GM19239 (cell line): Measurements from ENCODE around the gene BTBD2.
"Not testable (repeated sequence)": the region's sequence is repeated elsewhere in the genome, so short reads cannot be mapped to it uniquely, and the experiment has no call there.

Source experiments
- DNase-seq: peaks from one replicate; pipeline ENCODE4 v3.0.0; 2011; ENCODE audit warnings: low spot score; ENCODE audit not compliant: insufficient read length
- FAIRE-seq: peaks from 2 replicates; lab custom pipeline; 2011; peaks lifted over from hg19 to GRCh38; lab: Jason Lieb, UNC

The BTBD2 gene

DNA sequence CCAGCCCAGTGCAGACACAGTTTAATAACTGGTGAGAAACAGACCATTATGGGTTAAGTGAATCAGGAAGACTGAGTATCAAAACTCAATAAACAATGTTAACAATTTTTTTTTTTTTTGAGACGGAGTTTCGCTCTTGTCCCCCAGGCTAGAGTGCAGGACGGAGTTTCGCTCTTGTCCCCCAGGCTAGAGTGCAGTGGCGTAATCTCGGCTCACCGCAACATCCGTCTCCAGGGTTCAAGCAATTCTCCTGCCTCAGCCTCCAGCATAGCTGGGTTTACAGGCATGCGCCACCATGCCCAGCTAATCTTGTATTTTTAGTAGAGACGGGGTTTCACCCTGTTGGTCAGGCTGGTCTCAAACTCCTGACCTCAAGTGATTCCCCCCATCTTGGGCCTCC is 27.1 kb downstream of the BTBD2 start:
- not testable (repeated sequence) for FAIRE-seq, DNase-seq

GRCh38 chr19:1987197-1988187 is 28.0 kb downstream of the BTBD2 start:
- FAIRE-seq = no peak
- no peak for DNase-seq

DNA sequence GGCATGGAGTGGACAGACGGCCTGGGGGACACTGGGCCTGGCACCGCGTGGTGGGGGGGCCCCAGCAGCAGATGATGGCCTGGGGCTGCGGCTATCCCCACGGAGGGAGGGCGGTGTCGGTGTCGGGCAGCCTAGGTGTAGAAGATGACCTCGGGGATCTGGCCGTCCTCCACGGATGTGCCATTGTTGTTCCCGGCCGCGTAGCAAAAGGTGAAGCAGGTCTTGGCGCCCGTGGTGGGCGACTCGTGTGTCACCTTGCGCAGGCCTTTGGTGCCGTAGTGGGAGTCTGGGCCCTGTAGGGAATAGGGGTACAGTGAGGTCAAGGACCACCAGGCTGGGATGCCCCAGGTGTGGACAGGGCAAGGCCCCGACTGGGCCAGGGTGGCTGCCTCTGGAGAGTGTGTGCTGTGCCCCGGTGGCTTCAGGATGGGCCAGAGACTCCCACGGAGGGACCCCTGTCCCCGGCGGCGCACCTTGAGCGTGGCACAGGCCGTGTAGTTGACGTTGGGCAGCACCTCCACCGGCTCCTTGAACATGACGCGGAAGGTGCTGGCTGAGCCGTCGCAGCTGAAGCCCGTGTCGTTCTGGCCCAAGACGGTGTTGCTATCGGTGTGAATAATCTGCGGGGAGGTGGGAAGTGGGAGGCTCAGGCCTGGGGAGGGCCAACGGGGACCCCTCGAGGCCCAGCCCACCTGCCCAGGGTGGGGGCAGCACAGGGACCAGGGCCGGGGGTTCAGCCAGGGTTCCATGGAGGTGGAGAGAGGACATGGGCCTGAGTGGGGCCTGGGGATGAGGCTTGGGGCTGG is 29.0 kb downstream of the BTBD2 start:
- FAIRE-seq = no peak
- no peak for DNase-seq

GRCh38 chr19:1985588-1986356 is 29.7 kb downstream of the BTBD2 start:
- FAIRE-seq = no peak
- no peak for DNase-seq

- DNase-seq (no peak), FAIRE-seq (no peak)
These were observed 31.2 kb downstream of the BTBD2 start for GRCh38 chr19:1984357-1984756.

GRCh38 chr19:1981253-1981652 is 34.3 kb downstream of the BTBD2 start:
- DNase-seq = no peak

DNA sequence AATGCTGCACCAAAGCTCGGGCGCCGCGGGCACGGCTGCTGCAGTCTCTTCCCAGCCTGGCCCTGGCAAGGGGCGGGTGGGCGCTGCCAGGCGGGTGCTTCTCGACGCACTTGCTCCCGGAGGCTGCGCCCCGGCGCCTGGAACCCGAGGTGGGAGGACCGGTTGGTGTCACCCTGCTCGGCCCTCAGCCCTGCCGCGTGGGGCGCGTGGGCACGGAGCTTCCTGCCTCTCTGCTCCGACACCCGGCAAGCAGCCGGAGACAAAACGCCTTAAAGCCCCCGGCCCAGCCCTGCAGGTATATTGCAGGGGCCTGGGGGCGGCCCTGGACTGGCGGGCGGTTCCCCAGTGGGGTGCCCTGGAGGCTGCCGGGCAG is 34.7 kb downstream of the BTBD2 start:
- no peak for FAIRE-seq

More at GRCh38 chr19:1981253-1981652, 34.3 kb downstream of the BTBD2 start:
- FAIRE-seq = no peak

DNA sequence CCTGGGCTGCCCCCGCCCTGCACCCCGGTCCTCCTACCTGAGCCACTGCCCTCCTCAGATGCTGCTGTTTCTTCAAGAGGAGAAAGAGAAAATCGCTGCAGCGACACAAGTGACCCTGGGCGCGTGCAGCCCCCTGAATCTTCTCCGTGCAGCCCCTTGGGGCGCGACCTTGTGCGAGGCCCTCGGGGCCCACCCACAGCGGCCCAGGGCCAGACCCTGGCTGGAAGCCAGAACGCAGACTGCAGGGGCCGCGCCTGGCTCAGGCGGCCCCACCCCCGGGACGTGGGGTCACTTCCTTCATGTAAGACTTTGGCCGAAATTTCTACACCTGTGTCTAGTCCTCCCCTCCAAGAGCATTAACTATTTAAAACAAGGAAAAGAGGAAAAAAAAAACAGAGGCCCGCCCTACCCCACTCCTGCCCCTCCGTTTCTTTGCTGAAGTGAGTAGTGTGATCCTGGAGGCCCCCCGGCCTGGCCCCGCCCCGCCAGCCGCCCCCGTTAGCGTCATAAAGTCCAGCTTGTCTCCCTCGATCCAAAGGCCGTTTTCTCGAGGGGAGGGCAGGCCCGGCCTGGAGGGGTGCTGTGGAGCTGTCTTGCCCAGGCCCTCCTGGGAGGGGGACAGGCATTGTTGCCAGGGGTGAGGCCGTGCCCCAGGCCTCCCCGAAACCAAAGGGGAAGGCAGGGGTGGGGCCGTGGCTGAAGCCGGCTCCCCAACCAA is 35.3 kb downstream of the BTBD2 start:
- FAIRE-seq = no peak

More for the DNA sequence above, 34.7 kb downstream of the BTBD2 start:
- DNase-seq = no peak

DNA sequence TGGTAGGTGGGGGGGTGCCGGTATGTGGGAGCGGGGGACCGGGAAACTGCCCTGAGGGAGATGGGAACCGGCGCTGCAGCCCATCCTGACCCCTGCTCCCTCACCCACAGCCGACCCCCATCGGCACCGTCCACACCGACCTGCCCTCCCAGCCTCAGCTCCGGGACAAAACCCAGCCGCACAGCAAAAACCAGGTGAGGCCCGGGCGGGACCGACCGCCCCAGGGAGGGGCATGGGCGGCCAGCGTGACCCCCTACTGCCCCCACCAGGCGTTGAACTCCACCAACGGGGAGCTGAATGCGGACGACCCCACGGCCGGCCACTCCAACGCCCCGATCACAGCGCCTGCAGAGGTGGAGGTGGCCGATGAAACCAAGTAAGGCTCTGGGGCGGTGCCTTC is 35.9 kb downstream of the BTBD2 start:
- DNase-seq (no peak), FAIRE-seq (no peak)

More for the DNA sequence above, 35.3 kb downstream of the BTBD2 start:
- no peak for DNase-seq

DNA sequence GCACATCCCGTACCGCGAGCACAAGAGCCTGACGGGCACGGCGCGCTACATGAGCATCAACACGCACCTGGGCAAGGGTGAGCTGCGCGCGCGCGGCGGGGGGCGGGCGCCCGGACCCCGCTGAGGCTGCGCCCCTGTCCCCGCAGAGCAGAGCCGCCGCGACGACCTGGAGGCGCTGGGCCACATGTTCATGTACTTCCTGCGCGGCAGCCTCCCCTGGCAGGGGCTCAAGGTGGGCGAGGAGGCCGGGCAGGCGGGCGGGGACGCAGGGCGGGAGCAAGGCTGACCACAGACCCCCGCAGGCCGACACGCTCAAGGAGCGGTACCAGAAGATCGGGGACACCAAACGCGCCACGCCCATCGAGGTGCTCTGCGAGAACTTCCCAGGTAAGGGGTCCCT is 36.5 kb downstream of the BTBD2 start:
- no peak for DNase-seq

GRCh38 chr19:1978346-1978894 is 37.1 kb downstream of the BTBD2 start:
- DNase-seq = no peak
- FAIRE-seq = no peak

More for the DNA sequence above, 36.5 kb downstream of the BTBD2 start:
- FAIRE-seq = no peak

DNA sequence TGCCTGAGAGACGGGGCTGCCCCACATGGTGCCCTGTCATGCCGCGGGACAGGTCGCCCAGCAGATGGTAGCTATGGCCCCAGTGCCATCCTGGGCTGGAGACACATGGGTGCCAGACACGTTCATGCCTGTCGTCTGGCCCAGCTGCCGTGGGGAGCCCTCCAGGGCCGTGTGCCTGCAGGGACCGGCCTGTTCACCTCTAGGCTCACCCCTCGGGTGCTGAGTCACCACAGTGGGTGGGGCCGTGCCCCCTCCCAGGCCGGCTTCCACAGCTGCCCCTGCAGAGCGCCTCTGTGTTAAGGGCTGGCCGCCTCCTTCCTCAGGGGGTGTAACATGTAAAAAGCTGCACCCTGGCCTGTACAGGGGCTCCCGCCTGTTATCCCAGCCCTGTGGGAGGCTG is 38.4 kb downstream of the BTBD2 start:
- FAIRE-seq = no peak
- no peak for DNase-seq

DNA sequence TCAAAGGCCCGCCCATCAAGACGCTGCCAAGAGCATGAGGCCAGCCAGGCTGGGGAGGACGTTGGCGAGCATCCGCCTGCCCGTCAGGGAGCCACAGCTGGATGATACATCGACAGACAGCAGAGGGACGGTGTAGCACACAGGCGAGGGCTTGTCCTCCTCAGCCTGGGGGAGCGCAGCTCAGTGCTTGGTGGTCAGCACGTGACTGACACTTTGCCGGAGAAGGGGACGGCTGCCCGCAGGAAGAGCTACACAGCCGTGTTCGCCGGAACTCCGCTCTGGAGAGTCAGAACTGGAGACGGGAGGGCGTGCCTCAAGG is 40.4 kb downstream of the BTBD2 start:
- DNase-seq = no peak
- no peak for FAIRE-seq

DNA sequence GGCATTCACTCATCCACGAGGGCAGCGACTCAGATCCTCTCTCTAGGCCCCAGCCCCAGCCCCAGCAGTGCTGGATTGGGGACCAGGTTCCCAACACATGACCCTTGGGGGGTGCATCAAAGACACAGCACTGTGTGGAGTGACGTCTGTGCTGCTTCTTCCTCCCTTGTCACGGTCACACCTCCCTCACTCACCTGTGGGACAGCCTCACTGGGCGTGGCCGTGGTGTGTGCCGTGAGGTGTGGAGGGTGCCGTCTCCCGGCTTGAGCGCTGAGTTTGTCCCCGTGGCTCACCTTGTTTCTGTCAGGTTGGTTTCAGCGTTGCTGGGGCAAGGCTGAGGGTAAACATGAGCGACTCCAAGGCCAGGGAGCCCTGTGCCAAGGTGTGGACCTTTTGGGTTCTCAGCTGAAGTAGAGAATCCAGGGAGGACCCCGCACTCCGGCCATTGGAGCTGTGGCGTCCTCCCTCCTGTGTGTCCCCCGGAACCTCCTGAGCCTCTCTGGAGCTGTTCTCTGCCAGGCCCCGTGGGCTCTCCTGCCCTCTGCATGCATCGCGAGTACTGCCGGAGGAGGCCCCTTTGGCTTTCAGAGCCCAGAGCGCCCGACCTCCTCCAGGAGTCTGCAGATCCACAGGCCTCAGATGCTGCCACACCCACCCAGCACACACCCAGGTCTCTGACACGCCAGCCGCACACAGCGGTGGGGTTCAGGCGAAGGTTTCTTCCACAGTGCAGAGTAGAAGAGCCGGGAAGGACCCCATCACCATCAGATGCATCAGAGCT is 40.9 kb downstream of the BTBD2 start:
- DNase-seq (no peak), FAIRE-seq (no peak)

DNA sequence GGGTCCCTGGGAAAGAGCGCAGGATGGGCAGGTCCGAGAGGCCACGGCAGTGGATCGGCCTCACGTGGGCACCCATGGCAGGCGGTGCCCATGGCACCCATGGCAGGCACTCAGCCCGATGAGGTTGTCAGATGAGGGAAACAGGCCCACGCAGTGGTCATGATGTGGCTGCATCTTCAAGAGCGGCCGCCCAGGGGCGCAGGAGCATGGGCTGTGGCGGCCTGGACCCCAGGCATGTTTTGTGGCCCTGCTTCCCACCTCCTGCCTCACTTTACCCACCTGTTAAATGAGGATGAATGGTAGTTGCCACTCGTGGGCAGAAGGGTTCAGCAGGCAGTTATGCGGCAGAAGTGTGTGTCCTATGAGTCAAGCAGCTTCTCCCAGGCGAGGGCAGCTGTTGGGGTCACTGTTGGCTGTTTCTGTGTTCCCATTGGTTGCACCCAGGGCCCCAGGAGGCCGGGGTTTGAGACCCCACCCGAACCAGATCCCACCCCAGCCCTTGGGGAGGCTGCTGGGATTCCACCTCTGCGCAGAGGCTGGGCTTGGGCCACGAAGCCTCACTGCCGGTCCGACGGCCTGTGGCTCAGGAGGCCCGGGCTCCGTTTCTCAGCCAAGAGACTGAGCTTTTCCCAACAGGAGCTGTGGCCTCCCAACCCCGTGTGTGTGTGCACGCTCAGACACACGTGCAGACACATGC is 44.6 kb downstream of the BTBD2 start:
- FAIRE-seq (no peak), DNase-seq (no peak)

DNA sequence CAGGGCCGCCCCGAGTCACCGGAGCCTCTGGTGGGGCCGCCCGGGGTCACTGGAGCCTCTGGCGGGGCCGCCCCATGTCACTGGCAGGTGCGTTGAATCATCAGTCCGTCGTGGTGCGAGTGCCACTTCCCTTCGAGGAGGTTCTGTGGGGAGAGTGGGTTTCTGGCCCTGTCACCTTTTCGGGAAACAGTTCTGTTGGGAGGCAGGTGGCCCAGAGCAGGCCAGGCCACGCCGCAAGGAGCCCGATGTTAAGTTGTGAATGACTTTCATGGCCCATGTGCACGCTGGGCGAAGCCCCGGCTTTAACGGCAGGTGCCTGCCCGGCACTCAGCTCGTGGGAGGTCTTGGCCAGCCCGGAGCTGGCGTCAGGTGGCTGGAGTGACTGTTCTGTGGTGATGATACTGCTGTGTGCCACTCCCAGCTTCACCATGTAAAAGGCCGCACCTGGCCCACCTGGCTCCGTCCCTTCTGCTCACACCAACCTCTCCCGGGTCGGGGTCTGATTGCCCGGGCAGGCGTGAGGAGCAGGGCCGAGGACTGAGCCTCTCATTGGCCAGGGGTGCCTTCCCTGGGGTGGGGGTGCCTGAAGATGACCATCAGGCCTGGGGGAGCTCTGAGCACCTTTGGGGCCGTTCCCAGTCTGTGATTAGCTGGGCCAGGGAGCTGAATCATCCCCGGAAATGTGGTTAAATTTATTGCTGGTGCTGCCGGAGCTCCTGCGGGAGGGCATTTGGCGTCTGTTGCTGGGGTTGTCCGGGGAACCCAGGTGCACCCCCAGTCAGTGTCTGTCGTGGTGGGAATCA is 45.3 kb downstream of the BTBD2 start:
- DNase-seq = no peak
- FAIRE-seq = no peak

- FAIRE-seq (no peak), DNase-seq (no peak)
These were observed 46.1 kb downstream of the BTBD2 start for GRCh38 chr19:1969176-1970002.
